ENCODE results near the gene RFT1.

DNA sequence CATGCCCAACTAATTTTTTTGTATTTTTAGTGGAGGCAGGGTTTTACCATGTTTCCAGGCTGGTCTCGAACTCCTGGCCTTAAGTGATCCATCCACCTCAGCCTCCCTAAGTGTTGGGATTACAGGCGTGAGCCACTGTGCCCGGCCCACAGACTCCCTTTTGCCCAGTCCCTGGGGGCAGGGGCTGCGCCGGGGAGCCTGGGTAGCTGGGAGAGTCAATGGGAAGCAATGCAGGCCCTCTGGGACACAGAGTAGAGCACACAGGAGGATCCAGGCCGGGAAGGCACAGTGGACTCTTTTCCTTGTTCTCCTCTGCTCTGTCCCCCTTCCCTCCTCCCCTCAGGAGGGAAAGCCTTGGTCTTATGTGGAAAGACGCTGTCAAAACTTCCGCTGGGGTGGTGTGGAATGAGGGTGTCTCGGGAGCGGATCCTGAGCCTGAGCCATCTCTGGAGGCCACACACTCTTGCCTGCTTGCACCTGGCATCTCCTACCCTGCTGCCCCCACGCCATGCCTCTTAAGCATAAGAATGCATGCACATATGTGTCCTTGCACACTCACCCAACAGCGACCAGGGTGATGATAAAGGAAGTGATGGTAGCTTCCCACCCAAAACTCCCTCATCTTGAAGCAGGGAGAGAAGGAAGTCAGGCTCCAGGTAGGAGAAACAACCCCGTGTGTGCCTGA lies 18.9 kb upstream of the RFT1 start:
- TF ChIP-seq, protein P1, sequence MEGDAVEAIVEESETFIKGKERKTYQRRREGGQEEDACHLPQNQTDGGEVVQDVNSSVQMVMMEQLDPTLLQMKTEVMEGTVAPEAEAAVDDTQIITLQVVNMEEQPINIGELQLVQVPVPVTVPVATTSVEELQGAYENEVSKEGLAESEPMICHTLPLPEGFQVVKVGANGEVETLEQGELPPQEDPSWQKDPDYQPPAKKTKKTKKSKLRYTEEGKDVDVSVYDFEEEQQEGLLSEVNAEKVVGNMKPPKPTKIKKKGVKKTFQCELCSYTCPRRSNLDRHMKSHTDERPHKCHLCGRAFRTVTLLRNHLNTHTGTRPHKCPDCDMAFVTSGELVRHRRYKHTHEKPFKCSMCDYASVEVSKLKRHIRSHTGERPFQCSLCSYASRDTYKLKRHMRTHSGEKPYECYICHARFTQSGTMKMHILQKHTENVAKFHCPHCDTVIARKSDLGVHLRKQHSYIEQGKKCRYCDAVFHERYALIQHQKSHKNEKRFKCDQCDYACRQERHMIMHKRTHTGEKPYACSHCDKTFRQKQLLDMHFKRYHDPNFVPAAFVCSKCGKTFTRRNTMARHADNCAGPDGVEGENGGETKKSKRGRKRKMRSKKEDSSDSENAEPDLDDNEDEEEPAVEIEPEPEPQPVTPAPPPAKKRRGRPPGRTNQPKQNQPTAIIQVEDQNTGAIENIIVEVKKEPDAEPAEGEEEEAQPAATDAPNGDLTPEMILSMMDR (IDR thresholded peaks at IDR 0.05; ENCODE audit: low read depth, low read length, poor library complexity, severe bottlenecking): no peak
- no peak for TF ChIP-seq EZH2phosphoT487 (IDR thresholded peaks at IDR 0.05; ENCODE audit: borderline replicate concordance, low read length)

All from DOHH2 (cell line).